Neutrophil (primary cell): ENCODE results near the gene ITGA11.

ENCODE experiments used
- H3K27ac ChIP-seq: fragments of 200-600 bp; sonication (generic); 2 replicates; pipeline ENCODE4 v1.5.1; 2016; ENCODE audit warnings: mild to moderate bottlenecking, moderate library complexity
- H3K27me3 ChIP-seq: fragments of 200-600 bp; sonication (generic); 2 replicates; pipeline ENCODE4 v1.6.0; 2016; ENCODE audit warnings: mild to moderate bottlenecking
- H3K36me3 ChIP-seq: fragments of 200-600 bp; sonication (generic); 2 replicates; pipeline ENCODE4 v1.5.1; 2017
- H3K4me1 ChIP-seq, 2 experiments: fragments of 200-600 bp in 1 of 2; sonication (generic) in 1 of 2; 1 replicate in 1 of 2; 2 replicates in 1 of 2; pipeline versions ENCODE4 v1.5.1 to v1.6.1; 2013 to 2016; ENCODE audit warnings: low read depth in 1 of 2, low read length in 1 of 2, mild to moderate bottlenecking in 1 of 2, moderate library complexity in 1 of 2; ENCODE audit not compliant: control insufficient read depth in 1 of 2, insufficient read depth in 1 of 2
- H3K4me3 ChIP-seq, 2 experiments: fragments of 200-600 bp in 1 of 2; sonication (generic) in 1 of 2; 1 replicate in 1 of 2; 2 replicates in 1 of 2; pipeline ENCODE4 v1.5.1; 2013 to 2016; ENCODE audit warnings: low read depth in 1 of 2, low read length in 1 of 2, mild to moderate bottlenecking in 1 of 2, moderate library complexity in 1 of 2
- H3K9me3 ChIP-seq: fragments of 200-600 bp; sonication (generic); 2 replicates; pipeline ENCODE4 v1.5.1; 2016
- CTCF ChIP-seq: fragments of 200-600 bp; sonication (generic); IDR thresholded peaks from 2 replicates; pipeline ENCODE4 v1.5.1; 2016; ENCODE audit warnings: antibody characterized with exemption

Gene ITGA11

GRCh38 chr15:68429691-68430470 lies 2.1 kb downstream of the ITGA11 start:
- Histone ChIP-seq H3K27me3 (peaks cover 79% of the 10 kb centered on the region), H3K9me3 (no peaks in the 10 kb centered on the region), H3K27ac (no peak overlapping the region), H3K4me1 (no peaks in the 10 kb centered on the region), H3K36me3 (no peaks in the 10 kb centered on the region), H3K4me3 (no peak overlapping the region)
- TF ChIP-seq CTCF = no peak

- peaks cover 65% of the 10 kb centered on the region for H3K27me3 ChIP-seq
- H3K27ac ChIP-seq = no peak overlapping the region
- H3K4me1 ChIP-seq = no peaks in the 10 kb centered on the region
- H3K36me3 ChIP-seq = no peaks in the 10 kb centered on the region
- TF ChIP-seq CTCF = no peak
- no peak overlapping the region for H3K4me3 ChIP-seq
- no peaks in the 10 kb centered on the region for H3K9me3 ChIP-seq
Measured at GRCh38 chr15:68428431-68428940, 3.5 kb downstream of the ITGA11 start.

- Histone ChIP-seq H3K27ac (no peak overlapping the region), H3K4me3 (no peak overlapping the region), H3K4me1 (no peaks in the 10 kb centered on the region), H3K36me3 (no peaks in the 10 kb centered on the region), H3K9me3 (no peaks in the 10 kb centered on the region), H3K27me3 (peaks cover 59% of the 10 kb centered on the region)
- TF ChIP-seq CTCF = no peak
Measured at GRCh38 chr15:68427963-68428362, 4.0 kb downstream of the ITGA11 start.

GRCh38 chr15:68427366-68427765 lies 4.6 kb downstream of the ITGA11 start:
- TF ChIP-seq CTCF = no peak
- no peak overlapping the region for H3K4me3 ChIP-seq
- no peak overlapping the region for H3K27ac ChIP-seq
- H3K9me3 ChIP-seq = no peaks in the 10 kb centered on the region
- H3K36me3 ChIP-seq = no peaks in the 10 kb centered on the region
- peaks cover 53% of the 10 kb centered on the region for H3K27me3 ChIP-seq
- no peaks in the 10 kb centered on the region for H3K4me1 ChIP-seq

- Histone ChIP-seq H3K27me3 (peaks cover 41% of the 10 kb centered on the region), H3K9me3 (no peaks in the 10 kb centered on the region), H3K4me3 (no peak overlapping the region), H3K4me1 (no peaks in the 10 kb centered on the region), H3K27ac (no peak overlapping the region), H3K36me3 (no peaks in the 10 kb centered on the region)
- TF ChIP-seq CTCF = no peak
Measured at GRCh38 chr15:68426116-68426515, 5.8 kb downstream of the ITGA11 start.
